GM20431 (cell line): ENCODE results near the gene CDR2L.

Experiments used
- in situ Hi-C: fragments of 300-500 bp; cut with MseI, MboI; formaldehyde crosslinking; loops from one replicate; pipeline ENCODE4 v1.15.0; 2020; ENCODE audit warnings: low sequenced_read_pairs; ENCODE audit not compliant: unreplicated experiment

Gene CDR2L

GRCh38 chr17:74987418-74987908 is at the start of gene CDR2L:
Gene CDR2L, plus strand, starts transcription at chr17:74987632. Its CDS starts 412 bp downstream, at chr17:74988044.
- in situ Hi-C loops: no loop called here

DNA sequence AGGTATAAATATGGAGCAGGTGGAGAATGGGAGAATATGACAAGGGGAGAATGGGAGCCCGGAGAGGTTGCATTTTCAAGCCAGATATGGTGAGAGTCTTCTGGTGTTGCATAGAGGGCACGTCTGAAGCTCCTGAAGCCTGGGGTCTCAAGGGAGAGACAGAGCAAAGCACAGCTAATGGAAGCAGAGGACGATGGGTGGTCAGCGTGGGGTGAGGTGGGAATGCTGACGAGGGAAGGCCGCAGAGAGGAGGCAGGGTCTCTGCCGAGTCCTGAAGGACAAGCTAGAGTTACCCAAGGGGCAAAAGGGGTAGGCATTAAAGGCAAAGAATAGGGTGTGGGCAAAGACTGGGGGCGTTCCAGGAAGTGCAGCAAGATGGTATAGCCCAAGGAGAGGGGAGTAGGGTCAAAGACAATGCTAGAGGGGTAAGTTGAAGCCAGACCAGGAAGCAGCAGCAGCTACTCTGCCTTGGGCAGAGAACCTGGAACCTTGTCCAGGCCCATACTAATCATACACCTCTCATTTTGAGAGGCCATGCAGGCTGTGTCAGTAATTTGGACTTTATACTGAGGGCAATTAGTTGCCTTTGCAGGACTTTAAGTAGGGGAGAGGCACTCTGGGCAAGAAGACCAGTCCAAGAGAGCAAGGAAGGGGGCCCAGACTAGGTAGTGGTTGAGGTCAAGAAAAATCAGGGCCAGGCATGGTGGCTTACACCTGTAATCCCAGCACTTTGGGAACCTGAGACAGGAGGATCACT is 49.1 kb upstream of the CDR2L start:
- in situ Hi-C loops: no loop called here

DNA sequence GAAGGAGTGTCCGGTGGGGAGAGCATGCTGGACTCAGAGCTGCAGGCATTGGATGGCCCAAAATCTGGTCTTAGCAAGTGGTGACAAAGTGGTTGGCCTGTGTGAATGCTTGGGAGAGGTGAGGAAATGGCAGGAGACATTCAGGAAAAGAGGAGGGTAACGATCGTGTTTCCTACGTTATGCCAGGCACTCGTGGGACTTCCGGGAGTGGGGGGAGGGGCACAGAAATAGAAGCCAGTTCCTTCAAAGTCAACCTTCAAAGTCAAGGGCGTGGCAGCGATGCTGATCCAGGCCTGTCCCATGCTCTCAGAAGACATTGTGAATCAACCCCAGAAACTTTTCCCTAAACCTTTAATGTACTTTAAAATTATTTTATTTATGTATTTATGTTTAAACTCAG is 47.9 kb upstream of the CDR2L start:
- in situ Hi-C loops: no loop called here

- in situ Hi-C loops: no loop called here
Measured at GRCh38 chr17:74941128-74941725, 46.2 kb upstream of the CDR2L start.

DNA sequence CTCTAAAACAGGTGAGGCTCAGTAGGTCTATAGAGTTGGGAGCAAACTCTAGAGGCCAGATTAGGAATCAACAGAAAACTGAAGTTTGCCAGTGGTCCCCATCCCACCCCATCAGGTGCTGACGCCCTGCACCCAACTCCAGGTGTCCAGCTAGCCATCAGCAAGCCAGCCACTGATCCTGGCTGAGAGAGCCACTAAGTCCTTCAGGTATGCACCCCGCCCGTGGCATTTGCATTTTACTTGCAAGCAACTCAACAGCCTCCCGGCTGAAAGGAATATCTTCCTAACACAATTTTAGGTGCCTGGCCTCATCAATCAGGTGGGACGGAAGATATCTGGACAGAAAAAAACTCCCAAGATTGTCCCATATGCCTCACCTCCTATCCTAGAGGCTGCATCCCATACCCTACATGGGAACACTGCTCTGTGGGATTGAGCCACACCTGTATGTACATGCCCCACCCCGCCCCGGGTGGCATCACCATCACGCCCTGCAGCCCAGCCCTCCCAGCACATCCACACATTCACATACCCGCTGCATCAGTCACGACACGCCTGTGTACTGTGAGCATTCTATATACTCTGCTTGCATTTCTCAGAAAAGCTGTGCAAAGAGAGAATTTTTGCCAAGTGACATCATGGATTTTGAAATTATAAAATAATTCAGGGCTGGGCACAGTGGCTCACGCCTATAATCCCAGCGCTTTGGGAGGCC is 43.5 kb upstream of the CDR2L start:
- in situ Hi-C loops: no loop called here

GRCh38 chr17:74945543-74945942 is 41.9 kb upstream of the CDR2L start:
- in situ Hi-C loops: no loop called here

GRCh38 chr17:74946641-74947040 is 40.8 kb upstream of the CDR2L start:
- in situ Hi-C loops: no loop called here

DNA sequence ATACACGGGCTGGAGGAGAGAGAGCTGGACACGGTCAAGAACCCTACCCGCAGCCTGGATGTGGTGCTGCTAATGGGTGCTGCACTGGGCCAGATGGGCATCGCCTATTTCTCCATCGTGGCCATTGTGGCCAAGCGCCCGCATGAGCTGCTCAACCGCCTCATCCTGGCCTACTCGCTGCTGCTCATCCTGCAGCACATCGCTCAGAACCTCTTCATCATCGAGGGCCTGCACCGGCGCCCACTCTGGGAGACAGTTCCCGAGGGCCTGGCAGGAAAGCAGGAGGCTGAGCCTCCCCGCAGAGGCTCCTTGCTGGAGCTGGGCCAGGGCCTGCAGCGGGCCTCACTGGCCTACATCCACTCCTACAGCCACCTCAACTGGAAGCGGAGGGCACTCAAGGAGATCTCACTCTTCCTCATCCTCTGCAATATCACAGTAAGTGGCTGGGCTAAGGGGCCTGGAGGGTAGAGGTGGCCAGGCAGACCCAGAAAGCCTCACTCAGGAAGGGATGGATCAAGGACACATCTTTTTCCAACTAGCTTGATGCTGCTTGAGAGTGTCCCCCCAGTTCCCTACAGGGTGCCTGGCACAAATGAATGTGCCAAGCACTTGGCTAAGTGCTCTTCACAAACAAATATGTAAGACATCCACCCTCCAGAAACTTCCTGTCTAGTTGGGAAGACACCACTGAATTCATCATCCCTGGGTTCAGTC is 40.2 kb upstream of the CDR2L start:
- in situ Hi-C loops: no loop called here

DNA sequence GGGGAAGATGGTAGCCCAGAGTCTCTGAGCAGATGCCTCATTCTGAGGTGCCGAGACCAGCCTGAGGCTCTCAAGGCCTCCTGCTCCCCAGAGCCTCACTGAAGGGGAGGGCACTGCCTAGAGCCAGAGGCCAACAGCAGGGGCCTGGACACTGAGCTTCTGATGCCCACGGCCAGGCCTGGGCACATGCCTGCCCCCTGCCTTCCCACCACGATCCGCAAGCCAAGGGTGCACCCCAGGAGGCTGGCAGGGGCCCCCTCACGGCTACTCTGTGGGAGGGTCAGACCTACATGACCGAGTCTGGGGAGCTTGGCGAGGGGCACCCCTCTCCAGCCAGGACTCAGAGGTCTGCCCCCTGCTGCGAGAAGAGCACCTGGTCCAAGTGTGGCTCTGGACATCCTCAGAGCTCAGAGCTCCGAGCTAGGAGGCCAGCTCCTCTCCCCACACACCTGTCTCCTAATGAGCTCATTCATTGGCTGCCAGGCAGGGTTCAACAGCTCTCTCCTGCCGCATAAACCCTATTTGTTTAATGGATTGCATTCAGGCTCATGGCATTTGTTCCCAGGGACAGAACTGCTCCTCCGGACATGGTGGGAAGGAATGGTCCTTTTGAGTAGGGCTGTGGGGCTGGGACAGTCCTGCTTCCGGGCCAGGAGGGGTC is 37.8 kb upstream of the CDR2L start:
- in situ Hi-C loops: no loop called here

GRCh38 chr17:74950207-74950606 is 37.2 kb upstream of the CDR2L start:
- in situ Hi-C loops: no loop called here

- in situ Hi-C loops: no loop called here
Measured at GRCh38 chr17:74951065-74951464, 36.4 kb upstream of the CDR2L start.

DNA sequence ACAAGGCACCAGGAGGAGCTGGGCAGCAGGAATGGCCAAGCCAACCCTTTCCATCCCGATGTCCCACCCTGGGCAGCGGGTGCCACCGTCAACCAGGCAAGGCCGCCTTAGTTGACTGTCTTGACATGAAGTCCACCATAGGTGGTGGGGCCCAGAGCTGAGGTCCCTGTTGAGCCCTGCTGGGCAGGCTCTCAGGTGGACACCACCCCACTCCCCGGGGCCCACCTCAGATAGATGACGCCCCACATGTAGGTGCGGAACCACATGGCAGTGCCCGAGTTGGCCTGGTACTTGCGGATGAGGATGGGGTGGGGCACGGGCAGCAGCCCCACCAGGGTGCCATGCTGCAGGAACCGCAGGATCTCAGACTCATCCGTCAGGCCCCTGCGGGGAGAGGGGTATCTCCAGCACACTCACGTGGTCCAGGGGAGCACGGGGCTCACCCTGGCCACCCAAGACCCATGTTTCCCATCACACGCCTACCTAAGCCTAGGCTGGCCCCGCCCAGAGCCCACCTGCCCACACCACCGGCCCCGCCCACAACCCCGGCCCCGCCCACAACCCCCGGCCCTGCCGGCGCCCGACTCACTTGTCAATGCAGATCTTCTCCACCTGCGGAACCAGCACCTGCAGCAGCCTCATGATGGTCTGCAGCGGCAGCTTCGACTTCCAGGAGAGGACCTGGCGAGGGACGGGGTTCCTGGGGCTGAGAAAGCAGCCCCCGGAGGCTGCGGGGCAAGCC is 35.6 kb upstream of the CDR2L start:
- in situ Hi-C loops: no loop called here

DNA sequence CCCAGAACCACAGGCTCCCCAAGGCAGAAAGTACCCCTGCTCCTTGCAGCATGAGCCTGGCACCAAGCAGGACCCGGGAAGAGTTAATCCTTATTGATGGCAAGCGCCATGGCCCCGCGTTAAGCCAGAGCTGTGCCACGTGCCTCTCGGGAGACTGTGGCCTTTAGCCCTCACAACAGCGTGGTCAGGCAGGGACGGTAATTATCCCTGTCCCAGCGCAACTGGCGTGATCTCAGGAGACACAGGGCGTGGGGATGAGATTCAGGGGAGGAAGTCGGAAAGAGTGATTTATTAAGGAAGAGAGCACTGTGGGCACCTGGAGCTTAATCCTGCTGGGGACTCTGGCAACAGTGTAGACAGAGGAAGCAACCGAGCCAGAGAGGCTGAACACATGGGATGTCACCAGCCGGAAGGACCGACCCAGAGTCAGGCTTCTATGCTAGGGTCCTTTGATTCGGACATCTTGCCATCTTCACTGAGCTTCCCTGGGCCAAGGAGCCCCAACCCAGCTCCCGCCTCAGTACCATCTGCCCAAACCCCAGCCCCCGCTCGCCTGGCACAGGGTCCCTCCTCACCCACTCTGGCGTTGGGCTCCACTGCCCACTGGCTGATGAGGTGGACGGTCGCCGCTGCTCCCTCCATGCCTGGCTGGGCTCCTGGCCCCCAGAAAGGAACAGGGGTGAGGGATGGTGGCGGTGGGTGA is 34.9 kb upstream of the CDR2L start:
- in situ Hi-C loops: no loop called here

DNA sequence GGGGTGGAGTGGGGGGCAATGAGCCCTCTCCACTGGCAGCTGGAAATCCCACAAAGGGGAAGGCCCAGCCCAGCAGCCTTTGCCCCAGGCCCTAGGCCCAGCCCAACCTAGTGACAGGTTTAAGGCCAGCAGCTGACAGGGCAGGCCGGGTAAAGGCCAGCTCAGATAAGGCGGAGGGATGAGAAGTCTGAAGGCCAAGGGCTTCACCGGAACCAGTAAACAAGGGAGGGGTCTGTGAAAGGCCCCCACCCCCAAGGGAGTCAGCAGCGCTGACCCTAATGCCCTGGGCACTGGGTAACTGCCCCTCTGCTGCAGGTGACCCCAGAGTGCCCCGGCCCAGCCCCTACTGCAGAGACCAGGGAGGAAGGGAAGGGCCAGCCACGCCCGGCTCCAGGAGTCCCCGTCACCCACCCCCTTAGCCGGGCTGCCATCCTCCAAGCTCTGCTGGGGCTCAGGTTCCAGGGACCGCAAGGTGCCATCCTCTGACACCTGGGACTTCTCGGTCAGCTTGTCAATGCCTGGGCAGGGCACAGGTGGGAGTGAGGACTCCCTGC is 34.2 kb upstream of the CDR2L start:
- in situ Hi-C loops: no loop called here

DNA sequence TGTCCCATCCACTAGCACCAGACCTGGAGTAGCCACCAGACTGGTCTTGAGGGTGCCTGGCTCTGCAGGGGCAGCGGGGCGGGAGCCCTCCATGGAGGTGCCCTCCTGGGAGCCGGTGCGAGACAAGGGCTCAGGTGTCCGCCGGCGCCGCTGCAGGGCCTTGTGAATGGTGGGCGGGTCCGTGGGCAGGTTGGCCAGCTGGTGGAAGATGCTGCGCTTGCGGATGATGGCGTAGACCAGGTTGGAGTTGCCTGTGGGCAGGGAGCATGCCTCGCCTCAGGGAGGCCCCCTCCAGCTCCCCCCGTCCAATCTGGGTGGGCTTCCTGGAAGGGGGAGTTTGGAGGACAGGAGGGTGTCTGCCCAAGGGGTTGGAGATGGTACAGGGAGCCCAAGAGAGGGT is 33.3 kb upstream of the CDR2L start:
- in situ Hi-C loops: no loop called here

- in situ Hi-C loops: no loop called here
Measured at GRCh38 chr17:74954665-74955421, 32.6 kb upstream of the CDR2L start.

GRCh38 chr17:74956093-74956492 is 31.3 kb upstream of the CDR2L start:
- in situ Hi-C loops: no loop called here
